Common myeloid progenitor, CD34-positive (primary cell): ENCODE data around the gene PACS1.
"Not testable (repeated sequence)": the region's sequence is repeated elsewhere in the genome, so short reads cannot be mapped to it uniquely, and the experiment has no call there.

Source experiments
- CTCF ChIA-PET: fragments of 350-600 bp; sonication (Branson Sonifier 250); formaldehyde crosslinking; loops from one replicate; lab custom pipeline; 2021; ENCODE audit warnings: antibody characterized with exemption; lab: Charles Lee
- POLR2A ChIA-PET: fragments of 350-600 bp; sonication (Branson Sonifier 250); formaldehyde crosslinking; loops from one replicate; lab custom pipeline; 2021; ENCODE audit warnings: antibody characterized with exemption; lab: Charles Lee
- DNase-seq, 3 donors: peaks; one replicate each; pipeline versions ENCODE4 v3.0.0 to v3.0.0-alpha.2; 2013
- H3K27ac ChIP-seq, 2 experiments: 1 replicate in 1 of 2; 2 replicates in 1 of 2; pipeline ENCODE4 v1.7.0; 2013; ENCODE audit warnings: inconsistent platforms in 2 of 2, low read length in 2 of 2, mild to moderate bottlenecking in 2 of 2, low read depth in 1 of 2, moderate library complexity in 1 of 2; ENCODE audit not compliant: severe bottlenecking in 2 of 2, insufficient read depth in 1 of 2, poor library complexity in 1 of 2
- H3K27me3 ChIP-seq, 5 experiments: replicated peaks in 2 of 5; 1 replicate in 3 of 5; 2 replicates in 2 of 5; pipeline versions ENCODE4 v1.6.1 to v1.7.0; 2013; ENCODE audit warnings: low read length in 4 of 5, mild to moderate bottlenecking in 2 of 5, moderate library complexity in 2 of 5, inconsistent platforms in 1 of 5; ENCODE audit not compliant: insufficient read depth in 5 of 5, control insufficient read depth in 4 of 5
- H3K36me3 ChIP-seq, 4 experiments: 1 replicate in 2 of 4; 2 replicates in 2 of 4; pipeline versions ENCODE4 v1.6.1 to v1.7.0; 2013; ENCODE audit warnings: low read length in 3 of 4, control low read depth in 1 of 4, mild to moderate bottlenecking in 1 of 4; ENCODE audit not compliant: control insufficient read depth in 4 of 4, insufficient read depth in 4 of 4
- H3K4me1 ChIP-seq, 4 experiments: 1 replicate in 3 of 4; 2 replicates in 1 of 4; pipeline versions ENCODE4 v1.6.1 to v1.7.1; 2013; ENCODE audit warnings: low read length in 3 of 4, mild to moderate bottlenecking in 3 of 4, control low read depth in 1 of 4, inconsistent platforms in 1 of 4, moderate library complexity in 1 of 4; ENCODE audit not compliant: control insufficient read depth in 4 of 4, insufficient read depth in 4 of 4; ENCODE audit errors: control extremely low read depth in 1 of 4
- H3K4me3 ChIP-seq, 7 experiments: 1 replicate in 4 of 7; 2 replicates in 3 of 7; pipeline versions ENCODE4 v1.5.1 to v1.7.0; 2013; ENCODE audit warnings: mild to moderate bottlenecking in 7 of 7, low read length in 6 of 7, moderate library complexity in 6 of 7, inconsistent platforms in 2 of 7, low read depth in 2 of 7, control low read depth in 1 of 7; ENCODE audit not compliant: insufficient read depth in 4 of 7, control insufficient read depth in 1 of 7; ENCODE audit errors: extremely low read depth in 1 of 7
- H3K9me3 ChIP-seq, 5 experiments: 1 replicate in 4 of 5; 2 replicates in 1 of 5; pipeline versions ENCODE4 v1.6.1 to v1.7.1; 2013; ENCODE audit warnings: low read length in 4 of 5, mild to moderate bottlenecking in 2 of 5, inconsistent platforms in 1 of 5, low read depth in 1 of 5, moderate library complexity in 1 of 5; ENCODE audit not compliant: control insufficient read depth in 4 of 5, insufficient read depth in 2 of 5; ENCODE audit errors: control extremely low read depth in 1 of 5
- WGBS: methylation state at CpG from one replicate; pipeline ENCODE4 v1.1.5; 2013; ENCODE audit not compliant: insufficient coverage; 5-methylcytosine and 5-hydroxymethylcytosine counted together

The PACS1 gene

DNA sequence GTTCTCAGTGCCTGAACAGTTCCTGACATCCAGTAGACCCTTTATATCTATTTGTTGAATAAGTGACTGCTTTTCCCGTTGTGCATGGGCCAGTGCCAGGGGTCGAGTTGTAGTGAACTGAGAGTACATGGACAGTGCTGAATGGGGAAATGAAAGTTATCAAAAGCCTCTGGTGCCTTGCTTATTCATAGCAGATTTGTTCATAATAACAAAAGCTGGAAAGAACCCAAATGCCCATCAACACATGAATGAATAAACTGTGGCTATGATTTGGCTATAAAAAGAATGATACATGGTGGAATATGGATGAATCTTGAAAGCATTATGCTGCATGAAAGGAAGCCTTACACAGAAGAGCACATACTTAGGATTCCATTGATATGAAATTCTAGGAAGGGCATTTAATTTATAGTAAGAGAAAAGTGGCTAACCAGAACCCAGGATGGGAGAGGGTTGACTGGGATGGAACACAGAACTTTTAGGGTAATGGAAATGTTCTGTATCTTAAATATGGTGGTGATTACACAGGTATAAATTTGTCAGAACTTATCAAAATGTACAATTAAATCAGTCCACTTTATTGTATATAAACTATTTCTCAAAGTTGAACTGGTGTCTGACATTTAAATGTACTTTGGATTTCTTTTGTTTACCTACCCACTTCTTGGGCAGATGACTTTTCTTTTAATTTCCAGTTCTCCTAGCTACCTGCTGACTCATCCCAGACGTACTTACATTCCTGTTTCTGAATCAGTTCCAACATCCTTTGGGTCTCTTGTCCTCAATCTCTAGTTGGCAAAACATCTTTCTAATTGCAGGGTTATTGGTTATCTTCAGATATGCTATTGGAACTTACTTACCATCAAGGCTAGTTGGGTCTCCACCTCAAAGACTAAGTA is 42.8 kb downstream of the PACS1 start:
- WGBS = 0% methylated on average over 1 of the region's 3 CpGs
- H3K27me3 ChIP-seq = no peaks in the 10 kb centered on the region
- ChIA-PET CTCF (interaction anchor here (1.4 to 4.5 kb wide), 2 partner anchors 12 to 45 kb away, joined by 3 to 28 read pairs; partner anchors contain the start of gene PACS1), POLR2A (no interaction called here)
- H3K9me3 ChIP-seq = no peaks in the 10 kb centered on the region
- DNase-seq = no peak
- peaks cover 38 to 53% (median 39%) of the 10 kb centered on the region in 4 experiments for H3K4me1 ChIP-seq
- H3K4me3 ChIP-seq = peak overlapping the region in 1 of 7 experiments; percentile 0
- H3K27ac ChIP-seq = peak overlapping the region in 1 of 2 experiments; percentile 1
- H3K36me3 ChIP-seq = no peaks in the 10 kb centered on the region

DNA sequence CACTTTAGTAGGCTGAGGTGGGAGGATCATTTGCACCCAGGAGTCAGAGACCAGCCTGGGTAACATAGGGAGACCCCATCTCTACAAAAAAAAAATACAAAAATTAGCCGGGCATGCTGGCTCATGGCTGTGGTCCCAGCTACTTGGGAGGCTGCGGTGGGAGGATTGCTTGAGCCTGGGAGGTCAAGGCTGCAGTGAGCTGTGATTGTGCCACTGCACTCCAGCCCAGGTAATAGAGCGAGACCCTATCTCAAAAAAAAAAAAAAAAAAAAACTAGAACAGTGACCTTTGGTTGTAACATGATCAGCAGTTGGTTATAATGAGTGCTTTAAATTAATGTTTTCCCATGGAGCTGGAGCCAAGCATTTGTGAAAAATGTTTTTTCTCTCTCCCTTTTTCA is 44.9 kb downstream of the PACS1 start:
- not testable (repeated sequence) for DNase-seq, H3K36me3 ChIP-seq, H3K27me3 ChIP-seq, H3K27ac ChIP-seq, H3K9me3 ChIP-seq
- Histone ChIP-seq H3K4me1 (peaks cover 39 to 58% (median 42%) of the 10 kb centered on the region in 4 experiments), H3K4me3 (peak overlapping the region in 3 of 7 experiments; percentile 53 to 71 (median 68))
- POLR2A ChIA-PET = interaction anchor here (0.6 kb wide), 2 partner anchors 93 to 231 kb away, joined by 4 read pairs; no protein-coding TSS in a partner anchor
- WGBS = 100% methylated on average over 1 of the region's 3 CpGs
- CTCF ChIA-PET = interaction anchor here (1.5 to 4.8 kb wide), 3 partner anchors 12 to 47 kb away, joined by 8 to 32 read pairs (median 28); partner anchors contain the start of gene PACS1

DNA sequence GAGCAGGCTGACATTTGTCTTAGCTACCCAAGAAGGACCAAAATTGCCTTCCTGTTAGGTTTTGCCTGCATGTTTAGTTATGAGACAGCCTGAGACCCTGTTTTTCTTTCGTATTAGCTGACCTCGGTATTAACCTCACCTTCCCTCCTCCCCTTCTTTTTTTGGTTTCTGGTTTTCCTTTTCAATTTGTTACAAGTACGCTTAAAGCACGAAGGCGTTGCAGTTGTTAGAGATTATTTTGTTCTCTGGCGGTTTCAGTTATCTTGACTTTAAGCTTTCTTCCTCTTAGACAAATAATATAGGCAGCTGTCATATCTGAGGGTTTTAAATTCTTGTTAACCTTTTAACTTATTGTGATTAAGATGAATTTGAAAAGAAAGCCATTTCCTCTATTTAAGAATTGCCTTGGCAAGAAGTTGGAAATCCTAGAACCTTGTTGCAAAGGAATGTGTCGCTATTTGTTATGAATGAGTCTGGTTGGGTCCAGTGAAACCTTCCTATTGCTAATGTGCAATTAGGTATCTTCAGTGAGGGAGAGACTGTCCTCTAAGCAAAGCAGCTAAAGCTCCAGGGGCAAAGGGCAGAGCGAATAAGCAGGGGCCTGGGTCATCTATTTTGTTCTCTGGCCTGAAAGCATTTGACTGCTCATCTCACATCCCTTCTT is 45.7 kb downstream of the PACS1 start:
- ChIA-PET POLR2A (interaction anchor here (0.6 kb wide), 2 partner anchors 94 to 230 kb away, joined by 4 read pairs; no protein-coding TSS in a partner anchor), CTCF (interaction anchor here (0.9 to 4.8 kb wide), 10 partner anchors 8 to 53 kb away, joined by 4 to 32 read pairs (median 6); partner anchors contain the start of gene PACS1)
- H3K4me3 ChIP-seq = peak overlapping the region in 5 of 7 experiments; percentile 27 to 71 (median 53)
- no peaks in the 10 kb centered on the region for H3K36me3 ChIP-seq
- peak overlapping the region; percentile 8 to 23 for H3K27ac ChIP-seq
- DNase-seq = peak; percentile 42 to 82 (median 76)
- H3K27me3 ChIP-seq = no peaks in the 10 kb centered on the region
- peaks cover 39 to 58% (median 42%) of the 10 kb centered on the region in 4 experiments for H3K4me1 ChIP-seq
- H3K9me3 ChIP-seq = no peaks in the 10 kb centered on the region
- WGBS = 40% methylated on average over 3 of the region's 8 CpGs

DNA sequence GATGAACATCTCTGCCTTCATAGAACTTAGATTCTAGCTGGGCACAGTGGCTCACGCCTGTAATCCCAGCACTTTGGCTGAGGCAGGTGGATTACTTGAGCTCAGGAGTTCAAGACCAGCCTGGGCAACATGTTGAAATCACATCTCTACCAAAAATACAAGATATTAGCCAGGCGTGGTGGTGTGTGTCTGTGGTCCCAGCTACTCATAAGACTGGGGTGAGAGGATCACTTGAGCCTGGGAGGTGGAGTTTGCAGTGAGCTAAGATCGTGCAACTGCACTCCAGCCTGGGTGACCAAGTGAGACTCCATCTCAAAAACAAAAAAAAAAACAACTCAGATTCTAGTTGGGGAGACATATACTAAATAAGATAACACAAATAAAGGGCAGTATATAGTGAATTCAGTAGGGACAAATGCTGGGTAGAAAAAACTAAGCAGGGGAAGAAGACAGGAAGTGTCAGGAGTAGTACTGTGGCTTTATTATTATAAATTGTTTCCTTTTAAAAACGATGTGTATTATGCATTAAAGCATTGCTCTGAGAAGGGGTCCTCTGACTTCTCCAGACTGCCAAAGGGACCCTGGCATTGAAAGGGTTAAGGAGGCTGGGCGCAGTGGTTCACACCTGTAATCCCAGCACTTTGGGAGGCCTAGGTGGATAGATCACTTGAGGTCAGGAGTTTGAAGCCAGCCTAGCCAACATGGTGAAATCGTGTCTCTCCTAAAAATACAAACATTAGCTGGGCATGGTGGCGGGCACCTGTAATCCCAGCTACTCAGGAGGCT is 46.7 kb downstream of the PACS1 start:
- peaks cover 0 to under 1% (median 0%) of the 10 kb centered on the region in 5 experiments for H3K9me3 ChIP-seq
- peaks cover 39 to 58% (median 42%) of the 10 kb centered on the region in 4 experiments for H3K4me1 ChIP-seq
- POLR2A ChIA-PET = no interaction called here
- CTCF ChIA-PET = interaction anchor here (0.9 to 4.8 kb wide), 9 partner anchors 9 to 54 kb away, joined by 4 to 32 read pairs (median 6); partner anchors contain the start of gene PACS1
- WGBS = 51% methylated on average over 4 of the region's 7 CpGs
- peak overlapping the region in 1 of 7 experiments; percentile 8 for H3K4me3 ChIP-seq
- H3K36me3 ChIP-seq = no peaks in the 10 kb centered on the region
- no peaks in the 10 kb centered on the region for H3K27me3 ChIP-seq
- H3K27ac ChIP-seq = no peak overlapping the region
- no peak for DNase-seq

DNA sequence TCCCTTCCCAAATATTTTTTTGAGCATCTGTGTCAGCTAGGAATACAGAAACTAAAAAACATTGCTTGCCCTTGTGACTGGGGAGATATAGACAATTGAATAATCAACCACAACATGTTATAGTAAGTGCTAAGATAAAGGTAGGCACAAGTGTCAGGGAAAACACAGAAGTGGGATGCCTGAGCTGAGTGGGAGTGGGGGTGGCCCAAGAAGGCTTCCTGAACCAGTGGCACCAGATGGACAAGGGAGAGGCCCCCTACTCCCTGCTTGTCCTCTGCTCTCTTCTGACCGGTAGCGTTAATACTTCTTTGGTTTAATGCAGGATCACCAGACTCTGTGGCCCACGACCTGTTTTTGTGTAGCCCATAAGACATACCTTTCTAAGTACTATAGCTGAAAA is 48.8 kb downstream of the PACS1 start:
- Histone ChIP-seq H3K27me3 (no peaks in the 10 kb centered on the region), H3K36me3 (no peaks in the 10 kb centered on the region), H3K27ac (no peak overlapping the region), H3K9me3 (peaks cover 0 to 2% (median 0%) of the 10 kb centered on the region in 5 experiments), H3K4me1 (peaks cover 26 to 41% (median 30%) of the 10 kb centered on the region in 4 experiments), H3K4me3 (no peak overlapping the region)
- WGBS = 93% methylated on average over 2 of the region's 3 CpGs
- ChIA-PET CTCF (interaction anchor here (1.1 to 4.8 kb wide), 4 partner anchors 16 to 97 kb away, joined by 3 to 32 read pairs (median 4); no protein-coding TSS in a partner anchor), POLR2A (interaction anchor here (0.5 kb wide), 1 partner anchor 149 kb away, joined by 5 read pairs; the partner anchor contains the start of gene RAB1B)
- DNase-seq = no peak
